GM19467 (cell line): ENCODE data around the gene DTNA.

Experiments
- ATAC-seq: cut with Tn5 transposase; IDR thresholded peaks from one replicate; pipeline ENCODE4 v1.9.1; 2021; ENCODE audit warnings: mild to moderate bottlenecking, moderate library complexity; ENCODE audit not compliant: unreplicated experiment

Gene DTNA

GRCh38 chr18:34847408-34847807 is 137.3 kb downstream of the DTNA start:
- ATAC-seq, result no peak

- ATAC-seq, result no peak
Observed at GRCh38 chr18:34848156-34848555, 138.1 kb downstream of the DTNA start.

GRCh38 chr18:34848695-34849094 is 138.6 kb downstream of the DTNA start:
- no peak for ATAC-seq

- ATAC-seq, result no peak
Observed at GRCh38 chr18:34857320-34857719, 147.2 kb downstream of the DTNA start.

GRCh38 chr18:34858188-34858587 is 148.1 kb downstream of the DTNA start:
- no peak for ATAC-seq

- no peak for ATAC-seq
Observed at GRCh38 chr18:34859496-34859895, 149.4 kb downstream of the DTNA start.

- no peak for ATAC-seq
Observed at GRCh38 chr18:34862561-34862960, 152.5 kb downstream of the DTNA start.

GRCh38 chr18:34863702-34864101 is 153.6 kb downstream of the DTNA start:
- no peak for ATAC-seq

GRCh38 chr18:34864836-34865497 is 154.9 kb downstream of the DTNA start:
- ATAC-seq, result no peak

- no peak for ATAC-seq
Observed at GRCh38 chr18:34866310-34866709, 156.2 kb downstream of the DTNA start.

- no peak for ATAC-seq
Observed at GRCh38 chr18:34866739-34867138, 156.6 kb downstream of the DTNA start.

- no peak for ATAC-seq
Observed at GRCh38 chr18:34867520-34867919, 157.4 kb downstream of the DTNA start.

- no peak for ATAC-seq
Observed at GRCh38 chr18:34870555-34871310, 160.6 kb downstream of the DTNA start.

GRCh38 chr18:34871435-34871834 is 161.3 kb downstream of the DTNA start:
- ATAC-seq, result no peak

GRCh38 chr18:34872066-34872465 is 162.0 kb downstream of the DTNA start:
- no peak for ATAC-seq

GRCh38 chr18:34873986-34874580 is 164.0 kb downstream of the DTNA start:
- no peak for ATAC-seq

GRCh38 chr18:34875150-34875549 is 165.1 kb downstream of the DTNA start:
- no peak for ATAC-seq

GRCh38 chr18:34880403-34880802 is 170.3 kb downstream of the DTNA start:
- ATAC-seq, result no peak

- no peak for ATAC-seq
Observed at GRCh38 chr18:34880882-34881834, 171.1 kb downstream of the DTNA start.

GRCh38 chr18:34884436-34884835 is 174.3 kb downstream of the DTNA start:
- ATAC-seq, result no peak

- no peak for ATAC-seq
Observed at GRCh38 chr18:34886177-34886576, 176.1 kb downstream of the DTNA start.
